Prostate gland (tissue), 2 donors: ENCODE measurements around the gene RAI14.

Experiments used
- POLR2A ChIP-seq: fragments of 450-650 bp; IDR thresholded peaks from one replicate; pipeline ENCODE4 v1.6.1; 2016; ENCODE audit warnings: antibody characterized with exemption, mild to moderate bottlenecking
- TF ChIP-seq, protein P1 (sequence below), 4 experiments: fragments of 200-600 bp in 2 of 4; fragments of 450-650 bp in 2 of 4; sonication (generic) in 2 of 4; IDR thresholded peaks; 1 replicate in 3 of 4; 2 replicates in 1 of 4; pipeline ENCODE4 v1.5.1; 2016 to 2019; ENCODE audit warnings: antibody characterized with exemption in 4 of 4, mild to moderate bottlenecking in 2 of 4, moderate library complexity in 2 of 4

- TF ChIP-seq, protein P1, sequence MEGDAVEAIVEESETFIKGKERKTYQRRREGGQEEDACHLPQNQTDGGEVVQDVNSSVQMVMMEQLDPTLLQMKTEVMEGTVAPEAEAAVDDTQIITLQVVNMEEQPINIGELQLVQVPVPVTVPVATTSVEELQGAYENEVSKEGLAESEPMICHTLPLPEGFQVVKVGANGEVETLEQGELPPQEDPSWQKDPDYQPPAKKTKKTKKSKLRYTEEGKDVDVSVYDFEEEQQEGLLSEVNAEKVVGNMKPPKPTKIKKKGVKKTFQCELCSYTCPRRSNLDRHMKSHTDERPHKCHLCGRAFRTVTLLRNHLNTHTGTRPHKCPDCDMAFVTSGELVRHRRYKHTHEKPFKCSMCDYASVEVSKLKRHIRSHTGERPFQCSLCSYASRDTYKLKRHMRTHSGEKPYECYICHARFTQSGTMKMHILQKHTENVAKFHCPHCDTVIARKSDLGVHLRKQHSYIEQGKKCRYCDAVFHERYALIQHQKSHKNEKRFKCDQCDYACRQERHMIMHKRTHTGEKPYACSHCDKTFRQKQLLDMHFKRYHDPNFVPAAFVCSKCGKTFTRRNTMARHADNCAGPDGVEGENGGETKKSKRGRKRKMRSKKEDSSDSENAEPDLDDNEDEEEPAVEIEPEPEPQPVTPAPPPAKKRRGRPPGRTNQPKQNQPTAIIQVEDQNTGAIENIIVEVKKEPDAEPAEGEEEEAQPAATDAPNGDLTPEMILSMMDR (IDR thresholded peaks at IDR 0.05), result no peak
- TF ChIP-seq POLR2A, result no peak
Measured at GRCh38 chr5:34742061-34742460, 85.9 kb downstream of the RAI14 start.
